Suprapubic skin (tissue), 3 donors: ENCODE measurements around the gene COBLL1.

Experiments used
- POLR2AphosphoS5 ChIP-seq, 3 donors: sonication (generic); formaldehyde crosslinking; IDR thresholded peaks; one replicate each; pipeline ENCODE4 v1.6.1; 2017; ENCODE audit warnings: antibody characterized with exemption in 3 of 3
- TF ChIP-seq, protein P1 (sequence below), 2 donors: fragments of 200-600 bp in 1 of 2; fragments of 450-650 bp in 1 of 2; sonication (generic) in 1 of 2; IDR thresholded peaks; one replicate each; pipeline ENCODE4 v1.5.1; 2016 to 2019; ENCODE audit warnings: antibody characterized with exemption in 2 of 2, mild to moderate bottlenecking in 1 of 2, moderate library complexity in 1 of 2

DNA sequence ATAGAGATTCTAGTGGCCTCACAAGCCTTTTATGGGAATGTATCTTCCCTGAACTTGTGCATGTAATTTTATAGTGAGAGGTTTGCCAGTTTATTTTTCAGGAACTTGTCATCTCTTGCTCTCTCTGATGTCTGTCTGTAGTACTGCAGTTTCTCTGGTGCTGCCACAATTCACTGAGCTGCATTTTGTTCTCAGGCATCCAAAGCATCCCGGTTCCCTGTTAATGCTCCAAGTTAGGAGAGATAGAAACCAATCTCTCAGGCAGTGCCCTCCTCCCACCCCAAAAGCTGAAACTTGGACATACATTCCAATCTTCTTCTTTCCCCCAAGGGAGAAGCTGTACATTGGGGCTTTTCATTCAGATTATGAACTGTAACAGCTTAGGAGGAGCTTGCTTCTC, 190.3 kb downstream of the COBLL1 start:
- TF ChIP-seq, protein P1, sequence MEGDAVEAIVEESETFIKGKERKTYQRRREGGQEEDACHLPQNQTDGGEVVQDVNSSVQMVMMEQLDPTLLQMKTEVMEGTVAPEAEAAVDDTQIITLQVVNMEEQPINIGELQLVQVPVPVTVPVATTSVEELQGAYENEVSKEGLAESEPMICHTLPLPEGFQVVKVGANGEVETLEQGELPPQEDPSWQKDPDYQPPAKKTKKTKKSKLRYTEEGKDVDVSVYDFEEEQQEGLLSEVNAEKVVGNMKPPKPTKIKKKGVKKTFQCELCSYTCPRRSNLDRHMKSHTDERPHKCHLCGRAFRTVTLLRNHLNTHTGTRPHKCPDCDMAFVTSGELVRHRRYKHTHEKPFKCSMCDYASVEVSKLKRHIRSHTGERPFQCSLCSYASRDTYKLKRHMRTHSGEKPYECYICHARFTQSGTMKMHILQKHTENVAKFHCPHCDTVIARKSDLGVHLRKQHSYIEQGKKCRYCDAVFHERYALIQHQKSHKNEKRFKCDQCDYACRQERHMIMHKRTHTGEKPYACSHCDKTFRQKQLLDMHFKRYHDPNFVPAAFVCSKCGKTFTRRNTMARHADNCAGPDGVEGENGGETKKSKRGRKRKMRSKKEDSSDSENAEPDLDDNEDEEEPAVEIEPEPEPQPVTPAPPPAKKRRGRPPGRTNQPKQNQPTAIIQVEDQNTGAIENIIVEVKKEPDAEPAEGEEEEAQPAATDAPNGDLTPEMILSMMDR (IDR thresholded peaks at IDR 0.05): no peak
- no peak for TF ChIP-seq POLR2AphosphoS5 (IDR thresholded peaks at IDR 0.05)
